ENCODE measurements around the gene THSD7B.

The THSD7B gene

GRCh38 chr2:137155356-137156104 lies 390.2 kb downstream of the THSD7B start:
- no peaks in the 10 kb centered on the region for H3K36me3 Mint-ChIP-seq (ENCODE audit: insufficient read depth)
- H3K4me1 Mint-ChIP-seq = no peaks in the 10 kb centered on the region
- H3K4me3 Mint-ChIP-seq = no peak overlapping the region
- H3K27ac Mint-ChIP-seq (ENCODE audit: low read depth) = no peak overlapping the region
- no peak for ATAC-seq (replicated peaks; ENCODE audit: extremely low read depth, poor library complexity, severe bottlenecking)
- DNase-seq (ENCODE audit: low spot score in 2 of 2) = no peak
- H3K27me3 Mint-ChIP-seq = no peaks in the 10 kb centered on the region
- H3K9me3 Mint-ChIP-seq = no peaks in the 10 kb centered on the region

- DNase-seq (ENCODE audit: low spot score in 2 of 2) (no peak), ATAC-seq (replicated peaks; ENCODE audit: extremely low read depth, poor library complexity, severe bottlenecking) (no peak)
- Mint-ChIP-seq H3K9me3 (no peaks in the 10 kb centered on the region), H3K36me3 (ENCODE audit: insufficient read depth) (no peaks in the 10 kb centered on the region), H3K27ac (ENCODE audit: low read depth) (no peak overlapping the region), H3K4me3 (no peak overlapping the region), H3K27me3 (no peaks in the 10 kb centered on the region), H3K4me1 (no peaks in the 10 kb centered on the region)
Measured at GRCh38 chr2:137156221-137156844, 391.0 kb downstream of the THSD7B start.

- no peak overlapping the region for H3K27ac Mint-ChIP-seq (ENCODE audit: low read depth)
- ATAC-seq (replicated peaks; ENCODE audit: extremely low read depth, poor library complexity, severe bottlenecking) (no peak), DNase-seq (ENCODE audit: low spot score in 2 of 2) (no peak)
- no peaks in the 10 kb centered on the region for H3K4me1 Mint-ChIP-seq
- no peaks in the 10 kb centered on the region for H3K36me3 Mint-ChIP-seq (ENCODE audit: insufficient read depth)
- no peaks in the 10 kb centered on the region for H3K27me3 Mint-ChIP-seq
- no peak overlapping the region for H3K4me3 Mint-ChIP-seq
- no peaks in the 10 kb centered on the region for H3K9me3 Mint-ChIP-seq
Measured at GRCh38 chr2:137157851-137158250, 392.5 kb downstream of the THSD7B start.

- Mint-ChIP-seq H3K36me3 (ENCODE audit: insufficient read depth) (no peaks in the 10 kb centered on the region), H3K27me3 (no peaks in the 10 kb centered on the region), H3K4me1 (no peaks in the 10 kb centered on the region), H3K9me3 (peaks cover 5% of the 10 kb centered on the region), H3K27ac (ENCODE audit: low read depth) (no peak overlapping the region), H3K4me3 (no peak overlapping the region)
- no peak for ATAC-seq (replicated peaks; ENCODE audit: extremely low read depth, poor library complexity, severe bottlenecking)
- DNase-seq (ENCODE audit: low spot score in 2 of 2) = no peak
Measured at GRCh38 chr2:137161250-137161649, 395.9 kb downstream of the THSD7B start.

- no peak for ATAC-seq (replicated peaks; ENCODE audit: extremely low read depth, poor library complexity, severe bottlenecking)
- no peaks in the 10 kb centered on the region for H3K4me1 Mint-ChIP-seq
- no peaks in the 10 kb centered on the region for H3K27me3 Mint-ChIP-seq
- no peak overlapping the region for H3K27ac Mint-ChIP-seq (ENCODE audit: low read depth)
- no peak for DNase-seq (ENCODE audit: low spot score in 2 of 2)
- peaks cover 18% of the 10 kb centered on the region for H3K9me3 Mint-ChIP-seq
- H3K36me3 Mint-ChIP-seq (ENCODE audit: insufficient read depth) = no peaks in the 10 kb centered on the region
- H3K4me3 Mint-ChIP-seq = no peak overlapping the region
Measured at GRCh38 chr2:137165968-137166367, 400.6 kb downstream of the THSD7B start.

- Mint-ChIP-seq H3K4me1 (no peaks in the 10 kb centered on the region), H3K27ac (ENCODE audit: low read depth) (no peak overlapping the region), H3K9me3 (peaks cover 18% of the 10 kb centered on the region), H3K27me3 (no peaks in the 10 kb centered on the region), H3K36me3 (ENCODE audit: insufficient read depth) (no peaks in the 10 kb centered on the region), H3K4me3 (no peak overlapping the region)
- no peak for DNase-seq (ENCODE audit: low spot score in 2 of 2)
- no peak for ATAC-seq (replicated peaks; ENCODE audit: extremely low read depth, poor library complexity, severe bottlenecking)
Measured at GRCh38 chr2:137167651-137168050, 402.3 kb downstream of the THSD7B start.

GRCh38 chr2:137168552-137168951 lies 403.2 kb downstream of the THSD7B start:
- no peaks in the 10 kb centered on the region for H3K36me3 Mint-ChIP-seq (ENCODE audit: insufficient read depth)
- H3K27me3 Mint-ChIP-seq = no peaks in the 10 kb centered on the region
- H3K4me1 Mint-ChIP-seq = no peaks in the 10 kb centered on the region
- ATAC-seq (replicated peaks; ENCODE audit: extremely low read depth, poor library complexity, severe bottlenecking) (no peak), DNase-seq (ENCODE audit: low spot score in 2 of 2) (no peak)
- H3K27ac Mint-ChIP-seq (ENCODE audit: low read depth) = no peak overlapping the region
- peaks cover 12% of the 10 kb centered on the region for H3K9me3 Mint-ChIP-seq
- H3K4me3 Mint-ChIP-seq = no peak overlapping the region

GRCh38 chr2:137172162-137172561 lies 406.8 kb downstream of the THSD7B start:
- no peaks in the 10 kb centered on the region for H3K27me3 Mint-ChIP-seq
- ATAC-seq (replicated peaks; ENCODE audit: extremely low read depth, poor library complexity, severe bottlenecking) (no peak), DNase-seq (ENCODE audit: low spot score in 2 of 2) (no peak)
- no peak overlapping the region for H3K4me3 Mint-ChIP-seq
- H3K4me1 Mint-ChIP-seq = no peaks in the 10 kb centered on the region
- peaks cover 12% of the 10 kb centered on the region for H3K9me3 Mint-ChIP-seq
- no peak overlapping the region for H3K27ac Mint-ChIP-seq (ENCODE audit: low read depth)
- no peaks in the 10 kb centered on the region for H3K36me3 Mint-ChIP-seq (ENCODE audit: insufficient read depth)

GRCh38 chr2:137173463-137173862 lies 408.1 kb downstream of the THSD7B start:
- peaks cover 1% of the 10 kb centered on the region for H3K36me3 Mint-ChIP-seq (ENCODE audit: insufficient read depth)
- no peak for ATAC-seq (replicated peaks; ENCODE audit: extremely low read depth, poor library complexity, severe bottlenecking)

GRCh38 chr2:137175246-137175645 lies 409.9 kb downstream of the THSD7B start:
- peaks cover 5% of the 10 kb centered on the region for H3K9me3 Mint-ChIP-seq
- DNase-seq (ENCODE audit: low spot score in 2 of 2) (no peak), ATAC-seq (replicated peaks; ENCODE audit: extremely low read depth, poor library complexity, severe bottlenecking) (no peak)
- no peak overlapping the region for H3K27ac Mint-ChIP-seq (ENCODE audit: low read depth)
- no peaks in the 10 kb centered on the region for H3K27me3 Mint-ChIP-seq
- H3K4me3 Mint-ChIP-seq = no peak overlapping the region
- H3K36me3 Mint-ChIP-seq (ENCODE audit: insufficient read depth) = peaks cover 2% of the 10 kb centered on the region
- H3K4me1 Mint-ChIP-seq = no peaks in the 10 kb centered on the region

More at GRCh38 chr2:137173463-137173862, 408.1 kb downstream of the THSD7B start:
- Mint-ChIP-seq H3K27ac (ENCODE audit: low read depth) (no peak overlapping the region), H3K27me3 (no peaks in the 10 kb centered on the region), H3K4me3 (no peak overlapping the region), H3K4me1 (no peaks in the 10 kb centered on the region), H3K9me3 (peaks cover 9% of the 10 kb centered on the region)
- no peak for DNase-seq (ENCODE audit: low spot score in 2 of 2)

GRCh38 chr2:137178951-137179377 lies 413.6 kb downstream of the THSD7B start:
- H3K4me1 Mint-ChIP-seq = no peaks in the 10 kb centered on the region
- no peak overlapping the region for H3K27ac Mint-ChIP-seq (ENCODE audit: low read depth)
- peaks cover 6% of the 10 kb centered on the region for H3K9me3 Mint-ChIP-seq
- H3K36me3 Mint-ChIP-seq (ENCODE audit: insufficient read depth) = peaks cover 2% of the 10 kb centered on the region
- ATAC-seq (replicated peaks; ENCODE audit: extremely low read depth, poor library complexity, severe bottlenecking) = no peak
- no peak for DNase-seq (ENCODE audit: low spot score in 2 of 2)
- H3K4me3 Mint-ChIP-seq = no peak overlapping the region
- no peaks in the 10 kb centered on the region for H3K27me3 Mint-ChIP-seq

GRCh38 chr2:137179542-137179941 lies 414.2 kb downstream of the THSD7B start:
- Mint-ChIP-seq H3K4me3 (no peak overlapping the region), H3K36me3 (ENCODE audit: insufficient read depth) (peaks cover 2% of the 10 kb centered on the region), H3K27me3 (no peaks in the 10 kb centered on the region), H3K27ac (ENCODE audit: low read depth) (no peak overlapping the region), H3K4me1 (no peaks in the 10 kb centered on the region), H3K9me3 (peaks cover 6% of the 10 kb centered on the region)
- DNase-seq (ENCODE audit: low spot score in 2 of 2) (no peak), ATAC-seq (replicated peaks; ENCODE audit: extremely low read depth, poor library complexity, severe bottlenecking) (no peak)

- peaks cover 6% of the 10 kb centered on the region for H3K9me3 Mint-ChIP-seq
- H3K27me3 Mint-ChIP-seq = no peaks in the 10 kb centered on the region
- DNase-seq (ENCODE audit: low spot score in 2 of 2) = no peak
- no peak overlapping the region for H3K27ac Mint-ChIP-seq (ENCODE audit: low read depth)
- peaks cover 2% of the 10 kb centered on the region for H3K36me3 Mint-ChIP-seq (ENCODE audit: insufficient read depth)
- ATAC-seq (replicated peaks; ENCODE audit: extremely low read depth, poor library complexity, severe bottlenecking) = no peak
- no peak overlapping the region for H3K4me3 Mint-ChIP-seq
- no peaks in the 10 kb centered on the region for H3K4me1 Mint-ChIP-seq
Measured at GRCh38 chr2:137180012-137180411, 414.7 kb downstream of the THSD7B start.

Measured in central memory CD8-positive, alpha-beta T cell (primary cell).